Measurements from ENCODE around the gene TTYH1. TPM values are rescaled to one million over a fixed set of nuclear protein-coding genes. Genes with fewer than 3 reads are reported as not detected.

Gene TTYH1
- total and polyA plus RNA-seq, 9 donors = 0.25 to 34.2 (median 1.8) TPM

DNA sequence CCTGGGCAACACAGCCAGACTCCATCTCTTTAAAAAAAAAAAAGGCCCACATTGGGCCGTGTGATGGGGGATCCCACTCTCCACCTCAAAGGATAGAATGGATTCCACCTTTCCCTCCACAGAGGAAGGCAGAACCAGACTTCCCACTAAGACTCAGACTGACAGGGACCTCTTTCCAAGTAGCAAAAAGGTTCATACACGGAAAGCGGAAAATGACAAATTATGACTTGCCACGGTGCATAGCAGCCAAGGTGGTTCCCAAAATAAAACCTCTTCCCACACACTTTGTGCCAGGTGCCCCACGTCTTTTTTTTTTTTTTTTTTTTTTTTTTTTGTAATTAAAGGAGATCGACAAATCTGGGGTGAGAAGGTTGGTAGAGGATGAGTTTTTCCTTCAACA, 14.4 kb upstream of the TTYH1 start:
- WGBS, 3 donors = 57 to 72% (median 70%) methylated on average over 6 of the region's 6 CpGs
- H3K4me1 ChIP-seq (ENCODE audit: insufficient read depth) = no peaks in the 10 kb centered on the region
- TF ChIP-seq, protein P1, sequence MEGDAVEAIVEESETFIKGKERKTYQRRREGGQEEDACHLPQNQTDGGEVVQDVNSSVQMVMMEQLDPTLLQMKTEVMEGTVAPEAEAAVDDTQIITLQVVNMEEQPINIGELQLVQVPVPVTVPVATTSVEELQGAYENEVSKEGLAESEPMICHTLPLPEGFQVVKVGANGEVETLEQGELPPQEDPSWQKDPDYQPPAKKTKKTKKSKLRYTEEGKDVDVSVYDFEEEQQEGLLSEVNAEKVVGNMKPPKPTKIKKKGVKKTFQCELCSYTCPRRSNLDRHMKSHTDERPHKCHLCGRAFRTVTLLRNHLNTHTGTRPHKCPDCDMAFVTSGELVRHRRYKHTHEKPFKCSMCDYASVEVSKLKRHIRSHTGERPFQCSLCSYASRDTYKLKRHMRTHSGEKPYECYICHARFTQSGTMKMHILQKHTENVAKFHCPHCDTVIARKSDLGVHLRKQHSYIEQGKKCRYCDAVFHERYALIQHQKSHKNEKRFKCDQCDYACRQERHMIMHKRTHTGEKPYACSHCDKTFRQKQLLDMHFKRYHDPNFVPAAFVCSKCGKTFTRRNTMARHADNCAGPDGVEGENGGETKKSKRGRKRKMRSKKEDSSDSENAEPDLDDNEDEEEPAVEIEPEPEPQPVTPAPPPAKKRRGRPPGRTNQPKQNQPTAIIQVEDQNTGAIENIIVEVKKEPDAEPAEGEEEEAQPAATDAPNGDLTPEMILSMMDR (IDR thresholded peaks at IDR 0.05) = no peak
- no peak for TF ChIP-seq POLR2A (IDR thresholded peaks at IDR 0.05)
- TF ChIP-seq EP300 (IDR thresholded peaks at IDR 0.05) = no peak
- H3K27ac ChIP-seq = no peak overlapping the region
- H3K4me3 ChIP-seq = no peak overlapping the region
- H3K36me3 ChIP-seq = no peaks in the 10 kb centered on the region
- no peak for DNase-seq
- H3K27me3 ChIP-seq = no peaks in the 10 kb centered on the region
- intact Hi-C loops (cut with DNase I) = no loop called here
- no peaks in the 10 kb centered on the region for H3K9me3 ChIP-seq

- TF ChIP-seq EP300 (IDR thresholded peaks at IDR 0.05) = no peak
- no peak for TF ChIP-seq POLR2A (IDR thresholded peaks at IDR 0.05)
- TF ChIP-seq, protein P1 (IDR thresholded peaks at IDR 0.05) = no peak
- Histone ChIP-seq H3K4me3 (no peak overlapping the region), H3K36me3 (no peaks in the 10 kb centered on the region), H3K27ac (no peak overlapping the region), H3K9me3 (no peaks in the 10 kb centered on the region), H3K4me1 (ENCODE audit: insufficient read depth) (no peaks in the 10 kb centered on the region), H3K27me3 (no peaks in the 10 kb centered on the region)
- WGBS, 3 donors = 71 to 80% (median 80%) methylated on average over 8 of the region's 8 CpGs
- no peak for DNase-seq
- intact Hi-C loops (cut with DNase I) = no loop called here
Measured at GRCh38 chr19:54403054-54403453, 12.2 kb upstream of the TTYH1 start.

DNA sequence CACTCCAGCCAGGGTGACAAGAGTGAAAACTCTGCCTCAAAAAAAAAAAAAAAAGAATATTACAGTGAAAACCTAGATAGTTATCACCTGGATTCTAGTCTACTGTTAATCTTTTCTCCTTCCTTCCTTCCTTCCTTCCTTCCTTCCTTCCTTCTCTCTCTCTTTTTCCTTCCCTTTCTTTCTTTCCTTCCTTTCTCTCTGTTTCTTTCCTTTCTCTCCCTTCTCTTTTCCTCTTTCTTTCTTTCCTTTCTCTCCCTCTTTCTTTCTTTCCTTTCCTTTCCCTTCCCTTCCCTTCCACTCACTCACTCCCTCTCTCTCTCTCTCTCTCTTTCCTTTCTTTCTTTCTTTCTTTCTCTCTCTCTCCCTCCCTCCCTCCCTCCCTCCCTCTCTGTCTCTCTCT, 9.6 kb upstream of the TTYH1 start:
- H3K4me1 ChIP-seq (ENCODE audit: insufficient read depth) = no peaks in the 10 kb centered on the region
- TF ChIP-seq, protein P1 (IDR thresholded peaks at IDR 0.05) = no peak
- TF ChIP-seq EP300 (IDR thresholded peaks at IDR 0.05) = no peak
- TF ChIP-seq POLR2A (IDR thresholded peaks at IDR 0.05) = no peak
- no peak overlapping the region for H3K27ac ChIP-seq
- no peaks in the 10 kb centered on the region for H3K9me3 ChIP-seq
- no peak overlapping the region for H3K4me3 ChIP-seq
- H3K36me3 ChIP-seq = no peaks in the 10 kb centered on the region
- intact Hi-C loops (cut with DNase I) = no loop called here
- no peak for DNase-seq
- no peaks in the 10 kb centered on the region for H3K27me3 ChIP-seq

- WGBS, 3 donors = 80 to 86% (median 82%) methylated on average over 7 of the region's 7 CpGs
- Histone ChIP-seq H3K9me3 (no peaks in the 10 kb centered on the region), H3K4me3 (no peak overlapping the region), H3K36me3 (no peaks in the 10 kb centered on the region), H3K4me1 (ENCODE audit: insufficient read depth) (no peaks in the 10 kb centered on the region), H3K27ac (no peak overlapping the region), H3K27me3 (no peaks in the 10 kb centered on the region)
- TF ChIP-seq EP300 (IDR thresholded peaks at IDR 0.05) (no peak), POLR2A (IDR thresholded peaks at IDR 0.05) (no peak)
- TF ChIP-seq, protein P1 (IDR thresholded peaks at IDR 0.05) = no peak
- DNase-seq = no peak
- intact Hi-C loops (cut with DNase I) = no loop called here
Measured at GRCh38 chr19:54407780-54408179, 7.5 kb upstream of the TTYH1 start.
